Activated CD4-positive, alpha-beta T cell treated with anti-CD3 and anti-CD28 coated beads, Interleukin-2, amount 10 ng/mL, durations not matched to agents 24 days and 14 days (primary cell): ENCODE results near the gene SLC6A9. TPM values are rescaled to one million over a fixed set of nuclear protein-coding genes. Genes with fewer than 3 reads are reported as not detected.

Experiments used
- DNase-seq: peaks from one replicate; pipeline ENCODE4 v3.0.0; 2022
- H3K27ac Mint-ChIP-seq: one replicate; pipeline ENCODE4 v1.8.0; 2022; ENCODE audit warnings: mild to moderate bottlenecking, mixed read lengths
- H3K27me3 Mint-ChIP-seq: one replicate; pipeline ENCODE4 v1.8.0; 2022; ENCODE audit warnings: mixed read lengths
- H3K36me3 Mint-ChIP-seq: one replicate; pipeline ENCODE4 v1.8.0; 2022; ENCODE audit warnings: low read depth, mild to moderate bottlenecking, mixed read lengths
- H3K4me1 Mint-ChIP-seq: one replicate; pipeline ENCODE4 v1.8.0; 2021; ENCODE audit warnings: mixed read lengths
- H3K4me3 Mint-ChIP-seq: one replicate; pipeline ENCODE4 v1.8.0; 2022; ENCODE audit warnings: mild to moderate bottlenecking, moderate library complexity, mixed read lengths
- H3K9me3 Mint-ChIP-seq: one replicate; pipeline ENCODE4 v1.8.0; 2021; ENCODE audit warnings: mixed read lengths
- intact Hi-C: fragments of 100-400 bp; cut with micrococcal nuclease; formaldehyde crosslinking; loops from one replicate; pipeline ENCODE4 v1.15.1; 2023
- total RNA-seq: library from RNA; stranded (reverse); gene quantifications from 2 replicates; pipeline ENCODE4 v1.2.3, GENCODE V29; 2022

SLC6A9 gene
- total RNA-seq, 1 donor from 2014 or later: 6.5 TPM

DNA sequence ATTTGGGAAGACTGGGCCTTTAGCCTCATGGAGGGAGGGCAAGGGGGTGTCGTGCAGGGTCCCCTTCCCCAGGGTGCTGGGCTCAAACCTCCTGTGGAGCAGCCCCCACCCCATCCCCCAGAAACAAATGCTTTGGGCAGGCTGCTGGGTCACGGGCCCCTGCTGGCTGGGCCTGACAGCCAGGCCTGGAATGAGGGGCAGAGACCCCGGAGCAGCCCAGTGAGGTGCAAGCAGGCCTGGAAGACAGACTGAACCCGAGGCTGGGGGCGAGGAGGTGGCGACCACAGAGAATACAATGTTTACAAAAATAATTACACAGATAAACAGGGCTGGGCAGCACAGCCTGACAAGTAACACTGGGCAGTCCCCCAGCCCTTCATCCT is 34.5 kb downstream of the SLC6A9 start:
- Mint-ChIP-seq H3K9me3 (no peaks in the 10 kb centered on the region), H3K27ac (no peak overlapping the region)
- intact Hi-C loops: no loop called here

DNA sequence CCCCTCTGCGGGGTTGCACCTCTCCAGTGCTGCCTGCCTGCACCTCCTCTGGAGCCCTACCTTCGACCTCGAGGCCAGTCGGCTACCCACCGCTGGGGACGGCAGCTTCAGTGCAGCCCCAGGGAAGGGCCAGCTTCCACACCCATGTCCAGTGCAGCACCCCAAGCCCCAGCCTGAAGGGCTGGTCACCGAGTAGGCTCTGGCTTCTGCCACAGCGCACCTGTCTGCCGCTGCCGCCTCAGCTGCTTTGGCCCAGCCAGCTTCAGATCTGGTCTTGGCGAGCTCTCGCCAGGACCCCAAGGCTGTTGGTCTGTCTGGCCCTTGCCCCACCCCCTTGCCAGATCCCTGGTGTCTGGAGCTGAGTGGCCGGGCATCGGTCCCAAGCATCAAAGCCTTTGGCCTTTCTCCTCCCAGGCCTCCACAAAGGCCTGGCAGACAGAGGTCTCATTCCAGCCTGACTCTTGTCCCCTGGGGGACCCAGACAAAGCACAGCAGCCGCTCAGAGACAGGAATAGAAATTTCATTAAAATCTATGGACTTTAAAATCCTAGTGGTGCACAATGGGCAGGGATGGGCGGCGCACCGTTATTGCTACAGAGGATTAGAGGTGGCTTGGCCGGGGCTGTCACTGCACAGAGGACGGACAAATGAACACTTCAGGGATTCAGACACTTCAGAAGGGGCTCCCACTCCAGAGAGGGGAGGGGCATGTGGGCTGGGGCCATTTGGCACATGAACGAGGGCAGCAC is 35.1 kb downstream of the SLC6A9 start:
- Mint-ChIP-seq H3K36me3 (no peaks in the 10 kb centered on the region), H3K9me3 (no peaks in the 10 kb centered on the region), H3K27ac (no peak overlapping the region), H3K4me3 (no peak overlapping the region), H3K4me1 (peaks cover 13% of the 10 kb centered on the region), H3K27me3 (no peaks in the 10 kb centered on the region)
- intact Hi-C loops: no loop called here
- DNase-seq: no peak

More for the DNA sequence above, 34.5 kb downstream of the SLC6A9 start:
- no peaks in the 10 kb centered on the region for H3K27me3 Mint-ChIP-seq
- H3K4me1 Mint-ChIP-seq: peaks cover 11% of the 10 kb centered on the region
- no peak for DNase-seq
- no peaks in the 10 kb centered on the region for H3K36me3 Mint-ChIP-seq
- no peak overlapping the region for H3K4me3 Mint-ChIP-seq

DNA sequence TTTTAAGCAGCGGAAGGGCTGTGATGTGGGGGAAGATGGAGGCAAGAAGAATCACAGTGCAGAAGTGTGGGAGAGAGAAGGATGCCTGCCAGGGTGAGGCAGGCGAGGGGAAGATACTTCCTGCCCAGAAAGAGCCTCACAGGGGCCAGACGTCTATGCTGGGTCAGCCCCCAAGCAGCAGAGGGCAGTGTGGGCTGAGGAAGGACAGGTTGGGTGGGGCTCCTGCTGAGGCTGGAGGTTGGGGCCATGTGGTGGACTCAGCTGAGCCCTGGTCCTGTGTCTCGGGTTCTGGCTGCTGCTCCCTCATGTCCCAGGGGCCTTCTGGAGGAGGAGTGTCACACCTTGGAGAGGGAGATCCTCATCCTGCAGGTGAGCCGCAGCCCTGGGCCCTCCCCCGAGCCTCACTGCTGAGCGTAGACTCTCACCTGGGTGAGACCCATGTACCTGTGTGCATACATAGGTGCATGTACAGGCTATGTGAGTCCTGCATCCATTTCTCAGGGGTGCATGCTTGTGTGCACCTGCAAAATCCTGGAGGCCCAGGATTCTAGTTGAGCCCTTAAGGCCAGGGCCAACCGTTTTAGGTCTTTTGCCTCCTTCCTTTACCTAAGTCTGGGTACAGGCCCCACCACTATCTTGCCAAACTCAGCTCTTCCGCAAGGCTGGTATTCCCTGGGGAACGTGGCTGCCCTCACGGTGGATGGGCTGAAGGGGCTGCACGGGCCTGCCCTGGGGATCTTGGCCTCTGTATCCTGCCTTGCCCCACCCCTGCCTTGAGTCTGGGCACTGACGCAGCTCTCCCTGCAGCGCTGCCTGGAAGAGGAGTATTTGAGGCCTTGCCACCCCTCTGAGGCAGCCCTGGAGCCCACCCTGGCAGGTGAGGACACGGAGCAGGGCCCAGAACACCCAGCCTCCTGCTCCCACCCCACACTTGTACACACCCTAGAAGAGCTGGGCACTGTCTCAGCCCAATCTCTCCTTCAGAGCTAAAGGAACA is 36.2 kb downstream of the SLC6A9 start:
- Mint-ChIP-seq H3K27me3 (no peaks in the 10 kb centered on the region), H3K27ac (no peak overlapping the region), H3K4me1 (peaks cover 16% of the 10 kb centered on the region), H3K9me3 (no peaks in the 10 kb centered on the region), H3K4me3 (no peak overlapping the region), H3K36me3 (no peaks in the 10 kb centered on the region)
- DNase-seq: no peak
- intact Hi-C loops: no loop called here

DNA sequence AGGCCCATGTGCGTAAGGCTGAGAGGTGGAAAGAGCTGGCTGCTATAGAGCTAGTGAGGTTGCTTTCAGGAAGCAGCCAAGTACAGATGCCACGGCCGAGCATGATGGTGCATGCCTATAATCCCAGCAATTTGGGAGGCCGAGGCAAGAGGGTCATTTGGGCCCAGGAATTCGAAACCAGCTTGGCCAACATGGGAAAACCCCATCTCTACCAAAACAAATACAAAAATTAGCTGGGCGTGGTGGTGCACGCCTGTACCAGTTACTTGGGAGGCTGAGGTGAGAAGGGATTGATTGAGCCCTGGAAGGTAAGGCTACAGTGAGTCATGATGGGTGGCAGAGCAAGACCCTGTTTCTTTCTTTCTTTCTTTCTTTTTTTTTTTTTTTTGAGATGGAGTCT is 37.2 kb downstream of the SLC6A9 start:
- Mint-ChIP-seq H3K27me3 (no peaks in the 10 kb centered on the region), H3K4me3 (no peak overlapping the region), H3K4me1 (peaks cover 16% of the 10 kb centered on the region), H3K27ac (no peak overlapping the region), H3K9me3 (no peaks in the 10 kb centered on the region), H3K36me3 (no peaks in the 10 kb centered on the region)
- intact Hi-C loops: no loop called here
- no peak for DNase-seq

DNA sequence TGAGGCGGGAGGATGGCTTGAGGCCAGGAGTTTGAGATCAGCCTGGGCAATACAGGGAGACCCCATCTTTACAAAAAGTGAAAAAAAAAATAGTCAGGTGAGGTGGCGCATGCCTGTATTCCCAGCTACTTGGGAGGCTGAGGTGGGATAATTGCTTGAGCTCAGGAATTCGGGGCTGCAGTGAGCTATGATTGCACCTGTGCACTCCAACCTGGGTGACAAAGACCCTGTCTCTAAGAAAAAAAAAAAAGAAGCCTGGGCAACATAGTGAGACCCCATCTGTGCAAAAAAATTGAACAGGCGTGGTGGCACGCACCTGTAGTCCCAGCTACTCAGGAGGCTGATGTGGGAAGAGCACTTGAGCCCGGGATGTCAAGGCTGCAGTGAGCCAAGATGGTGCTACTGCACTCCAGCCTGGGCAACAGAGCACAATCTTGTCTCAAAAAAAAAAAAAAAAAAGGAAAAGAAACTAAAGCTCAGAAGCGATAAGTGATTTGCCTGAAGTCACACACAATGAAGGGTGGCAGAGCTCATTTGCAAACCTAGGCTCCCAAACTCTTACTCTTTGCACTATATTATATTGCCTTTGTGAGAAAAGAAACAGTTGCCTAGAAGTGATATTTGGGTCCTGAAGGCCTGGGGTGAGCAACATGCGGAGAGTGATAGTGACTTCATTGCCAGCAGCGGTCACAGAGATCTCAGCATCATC is 37.9 kb downstream of the SLC6A9 start:
- H3K4me3 Mint-ChIP-seq: no peak overlapping the region
- intact Hi-C loops: no loop called here
- no peak for DNase-seq
- peaks cover 14% of the 10 kb centered on the region for H3K4me1 Mint-ChIP-seq
- H3K27ac Mint-ChIP-seq: no peak overlapping the region
- H3K9me3 Mint-ChIP-seq: no peaks in the 10 kb centered on the region
- H3K36me3 Mint-ChIP-seq: no peaks in the 10 kb centered on the region
- H3K27me3 Mint-ChIP-seq: no peaks in the 10 kb centered on the region

DNA sequence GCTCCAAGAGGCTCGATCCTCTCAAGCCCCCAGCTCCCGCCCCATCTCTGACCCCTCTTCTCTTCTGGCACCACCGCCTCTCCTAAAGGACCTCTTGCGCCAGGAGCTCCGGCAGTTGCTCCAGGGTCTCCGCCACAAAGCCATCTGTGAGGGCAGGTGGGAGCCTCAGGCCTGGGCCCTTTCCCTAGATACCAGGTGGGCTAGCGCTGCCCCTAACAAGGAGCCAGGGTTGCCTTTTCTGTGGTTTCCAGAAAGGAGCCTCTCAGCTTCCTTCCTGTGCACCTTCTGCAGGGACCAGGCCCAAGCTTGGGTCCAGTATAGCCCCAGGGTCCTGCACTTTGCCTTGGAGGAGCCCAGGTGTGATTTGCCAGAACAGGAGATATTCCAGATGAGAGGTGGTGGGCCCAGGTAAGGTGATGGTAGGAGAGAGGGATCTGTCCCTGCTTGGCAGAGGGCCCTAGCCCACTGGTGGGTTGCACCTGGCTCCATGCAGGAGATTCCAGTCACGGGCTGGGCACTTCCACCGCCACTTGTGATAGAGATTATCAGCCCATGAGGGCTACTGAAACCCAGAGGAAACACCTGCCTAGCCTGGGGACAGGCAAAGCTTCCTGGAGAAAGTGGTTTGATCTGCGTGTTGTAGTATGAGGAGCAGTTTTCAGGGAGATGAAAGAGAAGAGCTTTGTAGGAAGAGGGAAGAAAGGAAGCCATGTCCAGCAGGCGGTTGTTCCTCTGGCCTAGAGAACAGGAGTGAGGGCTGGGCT is 38.8 kb downstream of the SLC6A9 start:
- DNase-seq: no peak
- peaks cover 14% of the 10 kb centered on the region for H3K4me1 Mint-ChIP-seq
- H3K4me3 Mint-ChIP-seq: peak overlapping the region; percentile 92
- H3K27me3 Mint-ChIP-seq: no peaks in the 10 kb centered on the region
- peak overlapping the region; percentile 58 for H3K27ac Mint-ChIP-seq
- intact Hi-C loops: no loop called here
- H3K36me3 Mint-ChIP-seq: no peaks in the 10 kb centered on the region
- H3K9me3 Mint-ChIP-seq: no peaks in the 10 kb centered on the region

DNA sequence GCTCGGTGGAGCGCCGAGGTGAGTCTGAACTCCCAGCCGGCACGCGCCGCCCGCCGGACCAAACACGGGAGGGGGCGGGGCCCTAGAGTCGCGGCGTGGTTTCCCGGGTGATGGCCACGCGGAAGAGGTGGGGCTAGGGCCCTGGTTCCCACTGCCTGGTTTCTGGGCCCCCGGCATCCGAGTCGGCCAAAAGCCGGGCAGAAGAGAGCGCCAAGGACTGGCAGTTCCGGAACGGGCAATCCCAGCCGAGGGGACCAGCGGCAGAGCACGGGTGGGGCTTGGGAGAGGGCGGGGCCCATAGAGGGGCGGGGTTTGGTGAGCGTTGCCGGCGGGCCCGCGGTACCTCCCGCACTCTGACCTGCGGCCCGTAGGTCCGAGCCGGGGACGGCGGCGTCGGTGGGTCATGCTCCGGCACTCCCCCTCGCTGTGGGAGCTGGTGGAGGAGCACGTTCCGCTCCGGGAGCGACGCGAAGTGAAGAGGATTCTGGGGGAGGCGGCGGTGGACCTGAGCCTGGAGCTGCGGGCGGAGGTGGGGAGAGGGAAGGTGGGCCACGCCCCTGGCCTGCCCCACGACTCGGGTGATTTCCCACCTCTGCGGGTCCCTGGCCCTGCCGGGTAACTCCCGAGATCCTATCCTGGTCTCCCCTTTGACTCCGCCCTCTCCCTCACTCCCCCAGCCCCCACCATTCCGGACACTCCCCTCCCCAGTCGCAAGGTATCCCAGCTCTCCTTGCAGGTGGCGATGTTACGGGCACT is 39.6 kb downstream of the SLC6A9 start, which contains the start of gene CCDC24:
CCDC24 (plus strand) TSS at position 124 of the 756 bp plus-strand sequence; CDS start at position 404, 280 bp downstream.
- intact Hi-C loops: loop anchor here (1.0 kb wide), 3 partner anchors 17 to 45 kb away; partner anchors contain the start of genes ATP6V0B and IPO13
- H3K9me3 Mint-ChIP-seq: no peaks in the 10 kb centered on the region
- H3K4me3 Mint-ChIP-seq: peak within 1 kb of the TSS; percentile 92

DNA sequence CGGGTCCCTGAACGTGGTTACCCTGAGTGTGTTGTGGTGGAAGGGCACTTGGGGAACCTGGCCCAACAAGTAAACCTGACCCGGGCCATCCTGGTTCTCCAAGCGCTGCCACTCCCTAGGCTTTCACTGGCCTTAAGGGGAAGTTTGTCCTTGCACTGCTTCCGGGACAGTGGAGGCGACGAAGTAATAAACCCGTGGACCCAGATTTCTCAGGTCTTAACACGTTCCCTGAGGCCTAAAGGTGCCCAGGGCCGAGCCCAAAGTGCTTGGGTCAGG is 40.1 kb downstream of the SLC6A9 start:
- Mint-ChIP-seq H3K4me3 (peak overlapping the region; percentile 92), H3K27ac (peak overlapping the region; percentile 84), H3K36me3 (peaks cover 2% of the 10 kb centered on the region), H3K9me3 (no peaks in the 10 kb centered on the region), H3K27me3 (no peaks in the 10 kb centered on the region), H3K4me1 (peaks cover 14% of the 10 kb centered on the region)
- intact Hi-C loops: loop anchor here (1.0 kb wide), 3 partner anchors 17 to 45 kb away; partner anchors contain the start of genes ATP6V0B and IPO13
- no peak for DNase-seq

More for the DNA sequence above, 39.6 kb downstream of the SLC6A9 start, which contains the start of gene CCDC24:
- Mint-ChIP-seq H3K36me3 (peaks cover 2% of the 10 kb centered on the region), H3K27me3 (no peaks in the 10 kb centered on the region), H3K27ac (peak within 1 kb of the TSS; percentile 84), H3K4me1 (peaks cover 14% of the 10 kb centered on the region)
- peak; percentile 95 for DNase-seq

DNA sequence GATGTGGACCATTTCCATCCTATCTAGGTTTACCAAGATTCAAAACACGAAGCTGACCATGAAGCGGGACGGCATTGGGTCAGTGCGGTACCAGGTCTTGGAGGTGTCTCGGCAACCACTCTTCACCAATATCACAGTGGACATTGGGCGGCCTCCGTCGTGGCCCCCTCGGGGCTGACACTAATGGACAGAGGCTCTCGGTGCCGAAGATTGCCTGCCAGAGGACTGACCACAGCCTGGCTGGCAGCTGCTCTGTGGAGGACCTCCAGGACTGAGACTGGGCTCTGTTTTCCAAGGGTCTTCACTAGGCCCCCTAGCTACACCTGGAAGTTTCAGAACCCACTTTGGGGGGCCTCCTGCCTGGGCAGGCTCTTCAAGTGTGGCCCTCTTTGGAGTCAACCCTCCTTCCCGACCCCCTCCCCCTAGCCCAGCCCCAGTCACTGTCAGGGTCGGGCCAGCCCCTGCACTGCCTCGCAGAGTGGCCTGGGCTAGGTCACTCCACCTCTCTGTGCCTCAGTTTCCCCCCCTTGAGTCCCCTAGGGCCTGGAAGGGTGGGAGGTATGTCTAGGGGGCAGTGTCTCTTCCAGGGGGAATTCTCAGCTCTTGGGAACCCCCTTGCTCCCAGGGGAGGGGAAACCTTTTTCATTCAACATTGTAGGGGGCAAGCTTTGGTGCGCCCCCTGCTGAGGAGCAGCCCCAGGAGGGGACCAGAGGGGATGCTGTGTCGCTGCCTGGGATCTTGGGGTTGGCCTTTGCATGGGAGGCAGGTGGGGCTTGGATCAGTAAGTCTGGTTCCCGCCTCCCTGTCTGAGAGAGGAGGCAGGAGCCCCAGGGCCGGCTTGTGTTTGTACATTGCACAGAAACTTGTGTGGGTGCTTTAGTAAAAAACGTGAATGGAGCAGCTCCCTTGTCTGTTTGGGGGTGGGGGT is 40.7 kb downstream of the SLC6A9 start:
- peaks cover 5% of the 10 kb centered on the region for H3K36me3 Mint-ChIP-seq
- peaks cover 14% of the 10 kb centered on the region for H3K4me1 Mint-ChIP-seq
- no peaks in the 10 kb centered on the region for H3K9me3 Mint-ChIP-seq
- H3K27ac Mint-ChIP-seq: no peak overlapping the region
- intact Hi-C loops: loop anchor here (1.0 kb wide), 3 partner anchors 16 to 44 kb away; partner anchors contain the start of genes ATP6V0B and IPO13
- H3K27me3 Mint-ChIP-seq: no peaks in the 10 kb centered on the region
- peak overlapping the region; percentile 92 for H3K4me3 Mint-ChIP-seq
- no peak for DNase-seq

DNA sequence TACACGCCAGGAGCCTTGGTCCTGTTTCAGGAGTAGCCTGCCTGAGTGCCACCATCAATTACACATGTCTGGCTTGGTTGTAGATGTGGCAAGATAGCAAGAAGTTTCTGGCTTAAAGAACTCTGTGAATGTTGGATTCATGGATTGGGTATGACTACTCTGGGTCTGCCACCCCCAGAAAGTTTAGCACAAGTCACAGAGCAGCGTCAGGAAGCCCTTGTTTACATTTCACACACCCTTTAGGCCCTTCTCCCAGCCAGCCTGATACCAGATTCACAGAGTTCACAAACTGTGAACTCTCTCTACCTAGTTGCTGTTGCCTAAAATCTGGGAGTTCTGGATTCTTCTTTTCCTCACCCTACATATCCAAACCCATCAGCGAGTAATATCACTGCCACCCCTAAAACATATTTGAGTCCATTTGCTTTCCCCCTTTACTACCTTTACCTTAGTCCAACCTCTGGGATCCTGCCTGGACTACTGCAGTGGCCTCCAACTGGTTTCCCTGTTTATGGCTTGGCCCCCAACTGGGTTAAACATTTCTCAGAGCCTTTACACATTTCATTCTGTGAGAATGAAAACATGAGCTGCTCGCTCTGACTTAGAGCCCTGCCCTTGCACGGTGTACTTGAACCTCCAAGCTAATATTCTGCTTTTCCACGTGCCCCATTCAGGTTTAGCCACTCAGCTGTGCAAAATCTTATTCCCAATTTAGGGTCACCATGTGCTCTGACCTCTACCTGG is 43.9 kb downstream of the SLC6A9 start:
- Mint-ChIP-seq H3K27ac (no peak overlapping the region), H3K4me1 (peaks cover 11% of the 10 kb centered on the region), H3K4me3 (no peak overlapping the region), H3K36me3 (peaks cover 14% of the 10 kb centered on the region), H3K27me3 (no peaks in the 10 kb centered on the region), H3K9me3 (no peaks in the 10 kb centered on the region)
- DNase-seq: no peak
- intact Hi-C loops: no loop called here

DNA sequence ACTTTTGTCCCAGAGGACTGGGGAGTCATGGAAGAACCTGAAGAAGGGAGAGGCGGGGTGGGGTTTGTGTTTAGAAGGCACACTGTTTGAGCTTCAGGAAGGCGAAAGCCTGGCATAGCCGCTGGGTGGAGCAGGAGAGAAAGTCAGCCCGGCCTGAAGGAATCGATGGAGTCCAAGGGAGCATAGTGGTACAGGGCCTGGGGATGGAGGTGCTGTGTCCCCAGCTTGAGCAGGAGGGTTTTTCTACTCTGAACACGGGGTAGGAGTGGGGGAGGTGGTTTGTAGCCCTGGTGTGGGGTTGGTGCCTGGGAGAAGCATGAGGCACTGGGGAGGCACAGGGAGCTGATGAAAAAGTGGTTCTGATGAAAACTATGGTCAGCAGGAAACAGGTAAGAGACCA is 44.5 kb downstream of the SLC6A9 start:
- Mint-ChIP-seq H3K4me1 (peaks cover 7% of the 10 kb centered on the region), H3K4me3 (no peak overlapping the region), H3K27me3 (no peaks in the 10 kb centered on the region), H3K36me3 (peaks cover 16% of the 10 kb centered on the region), H3K9me3 (no peaks in the 10 kb centered on the region), H3K27ac (no peak overlapping the region)
- intact Hi-C loops: no loop called here
- no peak for DNase-seq
